GM10266 (cell line): Measurements from ENCODE around the gene CUTA.

Source experiments
- DNase-seq: peaks from one replicate; pipeline ENCODE4 v3.0.0; 2012; ENCODE audit errors: extremely low spot score
- TF ChIP-seq, protein P1 (sequence below): IDR thresholded peaks from 2 replicates; pipeline ENCODE4 v1.5.1; 2012; ENCODE audit warnings: mild to moderate bottlenecking, low read depth; ENCODE audit not compliant: control insufficient read depth, insufficient read depth; ENCODE audit errors: missing control alignments

Gene CUTA

DNA sequence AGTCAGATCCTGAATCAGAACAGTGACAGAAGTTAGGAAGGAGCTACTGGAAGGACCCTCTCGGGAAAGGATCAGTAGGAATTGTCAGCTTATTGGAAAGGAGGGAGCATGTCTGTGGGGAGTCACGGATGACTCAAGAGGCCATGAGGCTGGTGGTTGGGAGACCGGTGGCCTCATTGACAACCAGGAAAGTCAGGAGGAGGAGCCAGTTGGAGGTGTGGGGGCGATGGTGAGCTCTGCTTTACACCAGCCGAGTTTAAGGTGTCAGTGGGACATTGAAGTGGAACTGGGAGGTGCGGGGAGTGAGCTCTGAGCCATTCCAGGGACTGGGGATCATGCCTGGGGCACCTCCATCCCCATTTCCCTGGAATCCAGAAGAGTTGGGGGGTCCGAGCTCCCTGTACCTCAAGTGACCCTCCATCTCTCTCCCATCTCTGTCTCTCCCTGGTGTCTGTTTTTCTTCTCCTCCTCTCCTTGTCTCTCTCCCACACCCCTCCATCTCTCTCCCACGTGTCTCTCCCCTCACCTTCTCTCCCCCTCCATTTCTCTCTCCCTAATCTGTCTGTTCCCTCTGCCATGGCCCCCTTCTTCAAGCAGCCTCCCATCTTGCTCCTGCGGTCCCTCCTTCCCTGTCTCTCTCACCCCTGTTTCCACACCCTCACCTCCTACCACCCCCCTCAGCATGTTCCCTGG lies 22.2 kb upstream of the CUTA start:
- TF ChIP-seq, protein P1, sequence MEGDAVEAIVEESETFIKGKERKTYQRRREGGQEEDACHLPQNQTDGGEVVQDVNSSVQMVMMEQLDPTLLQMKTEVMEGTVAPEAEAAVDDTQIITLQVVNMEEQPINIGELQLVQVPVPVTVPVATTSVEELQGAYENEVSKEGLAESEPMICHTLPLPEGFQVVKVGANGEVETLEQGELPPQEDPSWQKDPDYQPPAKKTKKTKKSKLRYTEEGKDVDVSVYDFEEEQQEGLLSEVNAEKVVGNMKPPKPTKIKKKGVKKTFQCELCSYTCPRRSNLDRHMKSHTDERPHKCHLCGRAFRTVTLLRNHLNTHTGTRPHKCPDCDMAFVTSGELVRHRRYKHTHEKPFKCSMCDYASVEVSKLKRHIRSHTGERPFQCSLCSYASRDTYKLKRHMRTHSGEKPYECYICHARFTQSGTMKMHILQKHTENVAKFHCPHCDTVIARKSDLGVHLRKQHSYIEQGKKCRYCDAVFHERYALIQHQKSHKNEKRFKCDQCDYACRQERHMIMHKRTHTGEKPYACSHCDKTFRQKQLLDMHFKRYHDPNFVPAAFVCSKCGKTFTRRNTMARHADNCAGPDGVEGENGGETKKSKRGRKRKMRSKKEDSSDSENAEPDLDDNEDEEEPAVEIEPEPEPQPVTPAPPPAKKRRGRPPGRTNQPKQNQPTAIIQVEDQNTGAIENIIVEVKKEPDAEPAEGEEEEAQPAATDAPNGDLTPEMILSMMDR: no peak
- DNase-seq: no peak

DNA sequence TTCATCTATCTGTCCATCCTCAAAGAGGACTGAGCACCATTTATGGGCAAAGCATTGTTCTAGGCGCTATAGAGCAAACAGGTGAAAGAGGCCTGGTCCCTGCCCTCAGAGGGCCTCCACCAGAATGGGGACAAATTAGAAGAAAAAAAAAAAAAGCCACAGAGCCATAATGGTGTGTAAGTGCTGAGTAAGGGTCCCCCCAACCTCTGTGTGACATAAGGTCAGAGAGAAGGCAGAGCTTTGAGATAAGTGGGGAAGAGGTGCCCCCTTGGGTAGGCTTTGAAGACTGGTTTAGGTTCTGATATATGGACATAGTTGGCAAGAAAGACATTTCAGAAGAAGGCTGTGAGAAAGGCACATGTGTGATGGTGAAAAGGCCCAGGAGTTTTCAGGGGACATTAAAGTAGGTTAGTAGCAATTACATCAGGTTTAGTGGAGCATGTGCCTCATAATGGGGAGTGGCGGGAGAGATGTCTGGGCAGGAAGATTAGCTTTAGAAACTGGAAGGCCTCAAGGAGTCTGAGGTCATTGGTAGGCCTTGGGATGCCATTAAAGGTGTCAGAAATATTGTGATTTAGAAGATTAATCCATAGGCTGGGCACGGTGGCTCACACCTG lies 21.2 kb upstream of the CUTA start:
- TF ChIP-seq, protein P1: no peak
- DNase-seq: no peak

DNA sequence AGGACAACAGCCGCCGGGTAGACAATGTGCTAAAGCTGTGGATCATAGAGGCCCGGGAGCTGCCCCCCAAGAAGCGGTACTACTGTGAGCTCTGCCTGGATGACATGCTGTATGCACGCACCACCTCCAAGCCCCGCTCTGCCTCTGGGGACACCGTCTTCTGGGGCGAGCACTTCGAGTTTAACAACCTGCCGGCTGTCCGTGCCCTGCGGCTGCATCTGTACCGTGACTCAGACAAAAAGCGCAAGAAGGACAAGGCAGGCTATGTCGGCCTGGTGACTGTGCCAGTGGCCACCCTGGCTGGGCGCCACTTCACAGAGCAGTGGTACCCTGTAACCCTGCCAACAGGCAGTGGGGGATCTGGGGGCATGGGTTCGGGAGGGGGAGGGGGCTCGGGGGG lies 19.8 kb upstream of the CUTA start:
- DNase-seq: no peak
- TF ChIP-seq, protein P1: no peak

DNA sequence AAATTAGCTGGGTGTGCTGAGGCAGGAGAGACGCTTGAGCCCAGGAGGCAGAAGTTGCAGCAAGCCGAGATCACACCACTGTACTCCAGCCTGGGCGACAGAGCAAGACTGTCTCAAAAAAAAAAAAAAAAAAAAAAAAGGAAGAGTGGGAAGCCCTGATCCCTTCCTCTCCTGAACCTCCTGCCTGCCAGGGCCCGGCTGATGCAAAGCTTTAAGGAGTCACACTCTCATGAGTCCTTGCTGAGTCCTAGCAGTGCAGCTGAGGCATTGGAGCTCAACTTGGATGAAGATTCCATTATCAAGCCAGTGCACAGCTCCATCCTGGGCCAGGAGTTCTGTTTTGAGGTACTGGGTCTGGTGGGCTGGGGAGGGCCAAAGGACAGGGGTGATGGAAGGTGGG lies 17.1 kb upstream of the CUTA start:
- no peak for DNase-seq
- TF ChIP-seq, protein P1: no peak

DNA sequence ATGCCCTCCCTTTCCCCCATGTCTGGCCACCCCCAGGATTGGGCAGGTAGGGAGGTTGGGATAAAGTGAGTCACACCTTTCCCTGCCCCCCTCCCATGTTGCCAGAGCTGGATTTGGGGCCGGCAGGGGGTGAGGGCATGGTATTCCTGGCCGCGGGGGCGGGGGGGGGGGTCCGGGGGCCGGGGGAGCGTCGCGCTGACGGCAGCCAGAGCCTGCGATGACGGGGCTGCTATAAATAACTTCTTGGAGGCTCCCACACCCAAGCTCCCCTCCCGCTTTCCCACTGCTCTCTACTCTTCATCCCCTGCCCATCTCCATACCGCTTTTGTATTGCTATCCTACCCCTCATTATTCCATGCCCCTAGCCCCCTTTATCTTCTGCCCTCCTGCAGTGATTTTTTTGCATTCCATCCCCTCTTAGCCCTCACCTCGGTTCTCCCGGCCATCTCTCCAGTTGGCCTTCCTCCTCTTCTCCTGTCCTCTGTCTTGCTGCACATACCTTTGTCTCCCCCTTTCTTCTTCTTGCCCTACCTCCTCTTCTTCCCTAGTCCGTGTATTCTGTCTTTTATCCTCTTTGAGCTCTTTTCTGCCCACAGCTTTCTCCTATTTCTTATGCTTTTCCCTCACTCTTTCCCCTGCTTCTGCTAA lies 15.8 kb upstream of the CUTA start:
- DNase-seq: no peak
- TF ChIP-seq, protein P1: no peak

DNA sequence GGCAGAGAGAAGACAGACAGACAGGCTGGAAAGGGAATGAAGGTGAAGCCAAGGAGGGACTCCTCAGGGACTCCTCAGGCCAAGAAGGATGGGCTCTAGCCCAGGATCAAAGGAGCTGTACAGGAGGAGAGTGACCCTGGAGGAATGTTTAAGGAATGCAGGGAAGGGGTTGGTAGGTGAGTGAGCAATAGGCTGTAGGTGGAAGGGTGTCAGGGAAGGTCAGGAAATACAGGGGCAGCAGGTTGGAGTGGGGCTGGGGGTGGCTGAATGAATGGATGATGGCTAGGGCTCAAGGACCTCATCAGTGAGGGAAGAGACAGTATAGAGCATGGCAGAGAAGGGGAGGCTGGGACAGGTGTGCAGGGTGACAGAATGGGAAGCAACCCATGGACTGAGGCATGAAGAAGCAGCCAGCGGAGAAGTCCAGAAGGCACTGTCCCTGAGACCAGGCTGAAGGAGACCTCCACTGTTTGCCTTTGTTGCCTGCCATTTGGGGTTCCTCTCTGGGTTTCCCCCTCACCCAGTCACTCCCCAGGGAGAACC lies 15.2 kb upstream of the CUTA start:
- TF ChIP-seq, protein P1: no peak
- no peak for DNase-seq

DNA sequence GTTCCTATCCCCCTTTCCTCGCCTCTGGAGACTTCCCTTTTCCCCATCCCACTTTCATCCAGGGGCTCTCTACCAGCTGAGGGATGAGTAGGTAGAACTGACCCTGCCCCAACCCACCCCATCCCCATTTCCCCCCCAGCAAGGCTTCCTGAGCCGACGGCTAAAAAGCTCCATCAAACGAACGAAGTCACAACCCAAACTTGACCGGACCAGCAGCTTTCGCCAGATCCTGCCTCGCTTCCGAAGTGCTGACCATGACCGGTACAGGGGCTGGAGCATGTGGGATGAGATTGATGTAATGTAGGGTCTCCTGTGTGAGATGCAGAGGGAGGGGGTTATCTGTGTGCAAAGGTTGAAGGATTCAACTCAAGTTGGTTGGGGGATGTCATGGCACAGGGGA lies 14.6 kb upstream of the CUTA start:
- TF ChIP-seq, protein P1: no peak
- DNase-seq: no peak
